IMR-90 (cell line): Measurements from ENCODE around the gene CEBPG. TPM values are rescaled to one million over a fixed set of nuclear protein-coding genes. Genes with fewer than 3 reads are reported as not detected.

Experiments
- ATAC-seq: fragments of 200-7000 bp; cut with Tn5 transposase; 2 replicates; pipeline ENCODE4 v1.9.1; 2020; ENCODE audit warnings: low read depth, mild to moderate bottlenecking, moderate library complexity
- BruUV-seq: library from RNA; stranded (reverse); fragments of 400-500 nt; replicated peaks from 2 replicates; lab custom pipeline; 2021; lab: Mats Ljungman, UMichigan
- CTCF ChIA-PET: fragments of 300-600 bp; formaldehyde crosslinking; extraction: SDS; loops from one replicate; lab custom pipeline; 2021; ENCODE audit warnings: antibody characterized with exemption; lab: Yijun Ruan, JAX
- POLR2A ChIA-PET: fragments of 300-600 bp; sonication (Branson Sonifier 250); formaldehyde crosslinking; loops from one replicate; lab custom pipeline; 2022; ENCODE audit warnings: antibody characterized with exemption; ENCODE audit not compliant: unreplicated experiment; lab: Charles Lee
- DNase-seq: peaks from one replicate; pipeline ENCODE4 v3.0.0; 2013
- H2AFZ ChIP-seq: replicated peaks from 2 replicates; pipeline ENCODE3; 2013; ENCODE audit warnings: low read length, mild to moderate bottlenecking; ENCODE audit not compliant: poor library complexity
- H2AK5ac ChIP-seq: 2 replicates; pipeline ENCODE4 v1.6.1; 2013; ENCODE audit warnings: low read depth, low read length, inconsistent platforms
- H2AK9ac ChIP-seq: replicated peaks from 2 replicates; pipeline ENCODE3; 2013; ENCODE audit warnings: mild to moderate bottlenecking, low read depth, low read length, moderate library complexity; ENCODE audit not compliant: poor library complexity
- H2BK120ac ChIP-seq: 2 replicates; pipeline ENCODE4 v1.6.1; 2013; ENCODE audit warnings: low read depth, low read length, inconsistent platforms
- H2BK15ac ChIP-seq: 3 replicates; pipeline ENCODE4 v1.6.1; 2013; ENCODE audit warnings: low read depth, low read length, inconsistent platforms
- H2BK20ac ChIP-seq: 2 replicates; pipeline ENCODE4 v1.6.1; 2013; ENCODE audit warnings: low read depth, mild to moderate bottlenecking, inconsistent platforms, low read length, moderate library complexity
- H2BK5ac ChIP-seq: 2 replicates; pipeline ENCODE4 v1.6.1; 2013; ENCODE audit warnings: mild to moderate bottlenecking, low read depth, low read length, inconsistent platforms; ENCODE audit not compliant: poor library complexity, severe bottlenecking
- H3K14ac ChIP-seq: replicated peaks from 2 replicates; pipeline ENCODE4 v1.6.1; 2013; ENCODE audit warnings: low read depth, low read length, inconsistent platforms
- H3K18ac ChIP-seq: 2 replicates; pipeline ENCODE4 v1.6.1; 2013; ENCODE audit warnings: low read depth, low read length, control low read depth
- H3K23ac ChIP-seq: 2 replicates; pipeline ENCODE4 v1.6.1; 2013; ENCODE audit warnings: low read depth, low read length, inconsistent platforms
- H3K27ac ChIP-seq: 2 replicates; pipeline ENCODE4 v1.5.1; 2013; ENCODE audit warnings: mild to moderate bottlenecking, control low read depth, low read length; ENCODE audit not compliant: insufficient read depth
- H3K27me3 ChIP-seq: 2 replicates; pipeline ENCODE4 v1.6.1; 2013; ENCODE audit warnings: low read length; ENCODE audit not compliant: control insufficient read depth, insufficient read depth
- H3K36me3 ChIP-seq: 2 replicates; pipeline ENCODE4 v1.6.1; 2013; ENCODE audit warnings: low read length, mixed read lengths; ENCODE audit not compliant: control insufficient read depth, insufficient read depth
- H3K4ac ChIP-seq: 2 replicates; pipeline ENCODE4 v1.6.1; 2013; ENCODE audit warnings: low read depth, low read length, inconsistent platforms
- H3K4me1 ChIP-seq: 2 replicates; pipeline ENCODE4 v1.6.1; 2013; ENCODE audit warnings: low read length, mixed read lengths; ENCODE audit not compliant: control insufficient read depth, insufficient read depth
- H3K4me2 ChIP-seq: 2 replicates; pipeline ENCODE4 v1.6.1; 2013; ENCODE audit warnings: low read depth, mild to moderate bottlenecking, control low read depth, low read length, moderate library complexity
- H3K4me3 ChIP-seq: 2 replicates; pipeline ENCODE4 v1.5.1; 2013; ENCODE audit warnings: low read depth, mild to moderate bottlenecking, control low read depth, low read length, moderate library complexity; ENCODE audit not compliant: insufficient read depth
- H3K56ac ChIP-seq: 2 replicates; pipeline ENCODE4 v1.6.1; 2013; ENCODE audit warnings: low read length, inconsistent platforms; ENCODE audit not compliant: insufficient read depth; ENCODE audit errors: extremely low read depth
- H3K79me1 ChIP-seq, 2 experiments: 2 replicates each; pipeline ENCODE4 v1.6.1; 2013; ENCODE audit warnings: low read length in 2 of 2, inconsistent platforms in 1 of 2, low read depth in 1 of 2
- H3K9ac ChIP-seq: 2 replicates; pipeline ENCODE4 v1.6.1; 2013; ENCODE audit warnings: low read depth, low read length, control low read depth
- H3K9me1 ChIP-seq: 2 replicates; pipeline ENCODE4 v1.6.1; 2013; ENCODE audit warnings: low read length, inconsistent platforms; ENCODE audit not compliant: insufficient read depth
- H3K9me3 ChIP-seq: 2 replicates; pipeline ENCODE4 v1.6.1; 2013; ENCODE audit warnings: low read length; ENCODE audit not compliant: control insufficient read depth, insufficient read depth
- H4K20me1 ChIP-seq: 2 replicates; pipeline ENCODE4 v1.6.1; 2013; ENCODE audit warnings: low read length, inconsistent platforms; ENCODE audit not compliant: insufficient read depth
- H4K5ac ChIP-seq: 2 replicates; pipeline ENCODE4 v1.6.1; 2013; ENCODE audit warnings: mild to moderate bottlenecking, low read depth, low read length, control low read depth
- H4K8ac ChIP-seq, 2 experiments: 2 replicates each; pipeline ENCODE4 v1.6.1; 2013; ENCODE audit warnings: low read depth in 2 of 2, low read length in 2 of 2, control low read depth in 1 of 2, inconsistent platforms in 1 of 2
- H4K91ac ChIP-seq: 2 replicates; pipeline ENCODE4 v1.6.1; 2013; ENCODE audit warnings: low read depth, low read length, inconsistent platforms; ENCODE audit not compliant: insufficient read depth
- CEBPB ChIP-seq: IDR thresholded peaks from 2 replicates; pipeline ENCODE4 v1.6.1; 2012; ENCODE audit warnings: low read depth, low read length, improper control_type of control experiment
- CTCF ChIP-seq: conservative IDR thresholded peaks from 2 replicates; pipeline ENCODE4 v1.5.1; 2012; ENCODE audit warnings: mild to moderate bottlenecking, low read depth, low read length, improper control_type of control experiment
- MAFK ChIP-seq: IDR thresholded peaks from 2 replicates; pipeline ENCODE4 v1.6.1; 2012; ENCODE audit warnings: low read depth, low read length, improper control_type of control experiment
- POLR2A ChIP-seq: IDR thresholded peaks from 2 replicates; pipeline ENCODE4 v1.6.1; 2012; ENCODE audit warnings: mild to moderate bottlenecking, low read depth, low read length
- SMC3 ChIP-seq: fragments of 150-350 bp; IDR thresholded peaks from 2 replicates; pipeline ENCODE4 v1.6.1; 2016; ENCODE audit warnings: low read depth, mild to moderate bottlenecking, antibody characterized with exemption, low read length, moderate library complexity
- WGBS, 2 experiments: methylation state at CpG; one replicate each; pipeline versions ENCODE4 v1.1.5 to v1.1.7; 2013; ENCODE audit warnings: missing lambda C conversion rate in 2 of 2; ENCODE audit not compliant: insufficient read length in 1 of 2; ENCODE audit errors: extremely low coverage in 2 of 2; 5-methylcytosine and 5-hydroxymethylcytosine counted together
- dilution Hi-C: fragments of 300-500 bp; cut with HindIII; formaldehyde crosslinking; loops from one replicate; pipeline ENCODE4 v1.14.3; 2018; ENCODE audit warnings: low sequenced_read_pairs; ENCODE audit not compliant: unreplicated experiment
- in situ Hi-C: fragments of 300-500 bp; cut with MboI; formaldehyde crosslinking; loops from 3 replicates; pipeline ENCODE4 v1.14.3; 2019; ENCODE audit warnings: low sequenced_read_pairs, inconsistent platforms, mixed read lengths
- intact Hi-C: fragments of 100-400 bp; cut with micrococcal nuclease; formaldehyde crosslinking; loops from 2 replicates; pipeline ENCODE4 v1.10.0; 2022
- polyA plus RNA-seq, 3 experiments: library from polyadenylated mRNA; depleted of rRNA; stranded (reverse); fragments of >200 nt; gene quantifications; 2 replicates each; pipeline ENCODE4 v1.2.3, GENCODE V29; 2012; ENCODE audit warnings: low replicate concordance in 1 of 3
- total RNA-seq: library from RNA; depleted of rRNA; stranded (reverse); fragments of >200 nt; gene quantifications from 2 replicates; pipeline ENCODE4 v1.2.3, GENCODE V29; 2012

The CEBPG gene
- total and polyA plus RNA-seq, 2 of the 4 experiments (the other 2 are of a cell fraction): 9.2 to 14.3 TPM

- H3K27ac ChIP-seq: no peak overlapping the region
- DNase-seq: no peak
- no peak overlapping the region for H3K9ac ChIP-seq
- peaks cover 19% of the 10 kb centered on the region for H3K4me1 ChIP-seq
- no peak overlapping the region for H2AK5ac ChIP-seq
- H3K4me3 ChIP-seq: no peak overlapping the region
- no peak overlapping the region for H2AK9ac ChIP-seq
- no peak overlapping the region for H2AFZ ChIP-seq
- no peak overlapping the region for H2BK5ac ChIP-seq
- no peak for ATAC-seq
- H2BK20ac ChIP-seq: no peak overlapping the region
- H4K8ac ChIP-seq: no peak overlapping the region
- ChIA-PET CTCF (no interaction called here), POLR2A (no interaction called here)
- in situ Hi-C loops (no loop called here), intact Hi-C loops (no loop called here), dilution Hi-C loops (no loop called here)
- H3K79me1 ChIP-seq: peaks cover 3 to 52% of the 10 kb centered on the region in 2 experiments; a peak in 2 of 4 replicates
- H2BK120ac ChIP-seq: no peak overlapping the region
- no peak overlapping the region for H3K14ac ChIP-seq
- no peaks in the 10 kb centered on the region for H3K9me3 ChIP-seq
- no peak overlapping the region for H3K23ac ChIP-seq
- no peak overlapping the region for H4K91ac ChIP-seq
- BruUV-seq: no TSS peak
- no peak overlapping the region for H3K4me2 ChIP-seq
- no peak overlapping the region for H4K5ac ChIP-seq
- H3K36me3 ChIP-seq: peaks cover 20% of the 10 kb centered on the region
- H3K56ac ChIP-seq: no peak overlapping the region
- TF ChIP-seq CEBPB: peak; percentile 78
- TF ChIP-seq CTCF: no peak
- TF ChIP-seq POLR2A: no peak
- no peak for TF ChIP-seq MAFK
- no peak for TF ChIP-seq SMC3
- no peak overlapping the region for H2BK15ac ChIP-seq
- 57% methylated on average over 3 of the region's 19 CpGs; no CpG with 5 or more reads in 1 of the 2 experiments for WGBS, 2 experiments
- H3K18ac ChIP-seq: no peak overlapping the region
- H4K20me1 ChIP-seq: peaks cover 70% of the 10 kb centered on the region
- H3K9me1 ChIP-seq: peaks cover 3% of the 10 kb centered on the region; the same call in 1 of the 2 replicates
- no peaks in the 10 kb centered on the region for H3K27me3 ChIP-seq
- no peak overlapping the region for H3K4ac ChIP-seq
These were observed 16.8 kb downstream of the CEBPG start for GRCh38 chr19:33390101-33390907.
